Keratinocyte (primary cell): ENCODE data around the gene TEX19. TPM values are rescaled to one million over a fixed set of nuclear protein-coding genes. Genes with fewer than 3 reads are reported as not detected.
A peak's percentile ranks its signal among the peaks of the same experiment; 100 is the strongest.

Experiments
- DNase-seq: peaks from one replicate; pipeline ENCODE4 v3.0.0-alpha.2; 2011; ENCODE audit warnings: low read depth, missing footprints, low spot score
- FAIRE-seq: peaks from 2 replicates; lab custom pipeline; 2011; peaks lifted over from hg19 to GRCh38; lab: Jason Lieb, UNC
- H2AFZ ChIP-seq: 2 replicates; pipeline ENCODE4 v1.6.0; 2012; ENCODE audit warnings: low read length, control low read depth, inconsistent platforms; ENCODE audit not compliant: control insufficient read depth
- H3K27ac ChIP-seq: 2 replicates; pipeline ENCODE4 v1.5.1; 2011; ENCODE audit warnings: low read length; ENCODE audit not compliant: control insufficient read depth, insufficient read depth
- H3K27me3 ChIP-seq: 3 replicates; pipeline ENCODE4 v1.6.0; 2011; ENCODE audit warnings: low read length; ENCODE audit not compliant: control insufficient read depth, insufficient read depth; ENCODE audit errors: extremely low read depth
- H3K36me3 ChIP-seq, 2 experiments: 2 replicates in 1 of 2; 3 replicates in 1 of 2; pipeline ENCODE4 v1.5.1; 2011; ENCODE audit warnings: low read length in 2 of 2, mild to moderate bottlenecking in 1 of 2; ENCODE audit not compliant: control insufficient read depth in 2 of 2, insufficient read depth in 2 of 2; ENCODE audit errors: extremely low read depth in 1 of 2
- H3K4me1 ChIP-seq: 3 replicates; pipeline ENCODE4 v1.5.1; 2011; ENCODE audit warnings: low read length; ENCODE audit not compliant: control insufficient read depth, insufficient read depth; ENCODE audit errors: extremely low read depth
- H3K4me2 ChIP-seq: 3 replicates; pipeline ENCODE4 v1.6.0; 2011; ENCODE audit warnings: low read depth, low read length; ENCODE audit not compliant: control insufficient read depth, insufficient read depth; ENCODE audit errors: extremely low read depth
- H3K4me3 ChIP-seq, 3 experiments: fragments of 200-600 bp in 1 of 3; sonication (generic) in 1 of 3; 2 replicates in 2 of 3; 3 replicates in 1 of 3; pipeline ENCODE4 v1.5.1; 2011 to 2016; ENCODE audit warnings: low read length in 3 of 3, mild to moderate bottlenecking in 3 of 3, control low read depth in 2 of 3, inconsistent platforms in 1 of 3, low read depth in 1 of 3, mixed read lengths in 1 of 3, mixed run types in 1 of 3, moderate library complexity in 1 of 3; ENCODE audit not compliant: control insufficient read depth in 2 of 3, insufficient read depth in 2 of 3; ENCODE audit errors: extremely low read depth in 1 of 3
- H3K79me2 ChIP-seq: 2 replicates; pipeline ENCODE4 v1.6.0; 2012; ENCODE audit warnings: low read length; ENCODE audit not compliant: control insufficient read depth, insufficient read depth
- H3K9ac ChIP-seq: 3 replicates; pipeline ENCODE4 v1.6.0; 2011; ENCODE audit warnings: low read length; ENCODE audit not compliant: control insufficient read depth, insufficient read depth; ENCODE audit errors: extremely low read depth
- H3K9me1 ChIP-seq: 3 replicates; pipeline ENCODE4 v1.6.0; 2011; ENCODE audit warnings: low read length; ENCODE audit not compliant: control insufficient read depth, insufficient read depth; ENCODE audit errors: extremely low read depth
- H3K9me3 ChIP-seq: 2 replicates; pipeline ENCODE4 v1.5.1; 2012; ENCODE audit warnings: low read depth, low read length; ENCODE audit not compliant: control insufficient read depth
- H4K20me1 ChIP-seq: 3 replicates; pipeline ENCODE4 v1.6.0; 2011; ENCODE audit warnings: low read length; ENCODE audit not compliant: control insufficient read depth, insufficient read depth; ENCODE audit errors: extremely low read depth
- CTCF ChIP-seq, 3 experiments: IDR thresholded peaks in 1 of 3; conservative IDR thresholded peaks in 1 of 3; optimal IDR thresholded peaks in 1 of 3; 2 replicates in 2 of 3; 3 replicates in 1 of 3; pipeline versions ENCODE3 to v1.5.1; 2011; ENCODE audit warnings: low read length in 3 of 3, mild to moderate bottlenecking in 3 of 3, moderate library complexity in 2 of 3, control low read depth in 1 of 3, inconsistent platforms in 1 of 3; ENCODE audit not compliant: insufficient read depth in 2 of 3; ENCODE audit errors: extremely low read depth in 1 of 3
- EZH2 ChIP-seq: IDR thresholded peaks from one replicate; pipeline ENCODE4 v1.6.1; 2012; ENCODE audit warnings: inconsistent platforms, mild to moderate bottlenecking, low read length, moderate library complexity
- dilution Hi-C: fragments of 300-500 bp; cut with MboI; formaldehyde crosslinking; loops from one replicate; pipeline ENCODE4 v1.7.0; 2020; ENCODE audit warnings: low sequenced_read_pairs; ENCODE audit not compliant: extremely low pct_ligation_motif_present
- polyA plus RNA-seq, 5 experiments: library from polyadenylated mRNA; depleted of rRNA in 3 of 5; stranded (reverse) in 3 of 5; stranded (forward) in 1 of 5; unstranded in 1 of 5; fragments of >200 nt; gene quantifications; 1 replicate in 1 of 5; 2 replicates in 3 of 5; 3 replicates in 1 of 5; pipeline versions ENCODE4 v1.2.1 to v1.2.3, GENCODE V29; 2011 to 2012; ENCODE audit warnings: missing spikeins in 2 of 5, low read depth in 1 of 5, low replicate concordance in 1 of 5

The TEX19 gene
- polyA plus RNA-seq, 1 donor (not counting 4 experiments of a cell fraction or from before 2014, with no cell fraction given): not detected

- DNase-seq (no peak), FAIRE-seq (no peak)
- Histone ChIP-seq H3K36me3 (no peaks in the 10 kb centered on the region), H3K4me1 (peaks cover 3% of the 10 kb centered on the region), H3K9me1 (no peaks in the 10 kb centered on the region), H3K27me3 (peaks cover 81% of the 10 kb centered on the region), H3K9me3 (no peaks in the 10 kb centered on the region), H2AFZ (no peak overlapping the region), H3K79me2 (no peaks in the 10 kb centered on the region), H3K27ac (no peak overlapping the region), H3K4me3 (no peak overlapping the region), H3K4me2 (no peak overlapping the region), H4K20me1 (no peaks in the 10 kb centered on the region), H3K9ac (no peak overlapping the region)
- no peak for TF ChIP-seq EZH2
- no peak for TF ChIP-seq CTCF (optimal IDR thresholded peaks at IDR 0.05 in 1 of 3, IDR thresholded peaks at IDR 0.05 in 1 of 3, conservative IDR thresholded peaks at IDR 0.05 in 1 of 3; ENCODE audit: extremely low read depth in 1 of 3, insufficient read depth in 2 of 3, low read length in 3 of 3)
- dilution Hi-C loops: no loop called here
These were observed 14.9 kb downstream of the TEX19 start for GRCh38 chr17:82373731-82374625.

- Histone ChIP-seq H3K9ac (no peak overlapping the region), H3K4me3 (no peak overlapping the region), H3K9me3 (no peaks in the 10 kb centered on the region), H3K4me1 (peaks cover 3% of the 10 kb centered on the region), H3K4me2 (no peak overlapping the region), H3K27ac (no peak overlapping the region), H2AFZ (no peak overlapping the region), H4K20me1 (no peaks in the 10 kb centered on the region), H3K79me2 (no peaks in the 10 kb centered on the region), H3K9me1 (no peaks in the 10 kb centered on the region), H3K36me3 (no peaks in the 10 kb centered on the region), H3K27me3 (peaks cover 83% of the 10 kb centered on the region)
- DNase-seq (no peak), FAIRE-seq (no peak)
- TF ChIP-seq CTCF (optimal IDR thresholded peaks at IDR 0.05 in 1 of 3, IDR thresholded peaks at IDR 0.05 in 1 of 3, conservative IDR thresholded peaks at IDR 0.05 in 1 of 3; ENCODE audit: extremely low read depth in 1 of 3, insufficient read depth in 2 of 3, low read length in 3 of 3): no peak
- TF ChIP-seq EZH2: peak; percentile 33
- dilution Hi-C loops: no loop called here
These were observed 15.7 kb downstream of the TEX19 start for GRCh38 chr17:82374626-82375331.
